Spleen (tissue), 7 donors: ENCODE measurements around the gene IFT80.

Source experiments
- CTCF ChIP-seq, 11 experiments: fragments of 200-600 bp in 7 of 11; fragments of 450-650 bp in 4 of 11; sonication (generic) in 4 of 11; IDR thresholded peaks in 8 of 11; conservative IDR thresholded peaks in 3 of 11; 1 replicate in 7 of 11; 2 replicates in 4 of 11; pipeline versions ENCODE4 v1.4.0 to v1.8.0; 2016 to 2021; ENCODE audit warnings: antibody characterized with exemption in 11 of 11, inconsistent platforms in 4 of 11, mild to moderate bottlenecking in 1 of 11
- POLR2A ChIP-seq, 3 donors: fragments of 450-650 bp; IDR thresholded peaks; one replicate each; pipeline ENCODE4 v1.5.1; 2017; ENCODE audit warnings: antibody characterized with exemption in 3 of 3, mild to moderate bottlenecking in 1 of 3
- donor health status: DM: no; HTN: no; CAD: no; lungs with moderate emphysema.
- donor health status: DM: no; HTN: no; CAD: no.
- donor health status: DM: no; HTN: no; CAD: no.

GRCh38 chr3:160224256-160224655 is 174.8 kb downstream of the IFT80 start:
- TF ChIP-seq CTCF (IDR thresholded peaks at IDR 0.05 in 8 of 11, conservative IDR thresholded peaks at IDR 0.05 in 3 of 11) (no peak), POLR2A (IDR thresholded peaks at IDR 0.05) (no peak)
